ENCODE measurements around the gene PPP1R10. TPM values are rescaled to one million over a fixed set of nuclear protein-coding genes. Genes with fewer than 3 reads are reported as not detected.

Gene PPP1R10
- total and polyA plus RNA-seq, 2 of the 13 experiments (the other 11 are each of a cell fraction or from before 2014, with no cell fraction given) = 26.3 to 38.4 TPM

- 0 out of 2 replicates have a peak, but pooled peaks have one; percentile 34 for TF ChIP-seq ATF3 (CRISPR knock-in tag; IDR thresholded peaks at IDR 0.05)
- TF ChIP-seq ATF7 (IDR thresholded peaks at IDR 0.05) = no peak
- TF ChIP-seq ATF7 (CRISPR knock-in tag; IDR thresholded peaks at IDR 0.05) = no peak
- peak; percentile 59 for TF ChIP-seq RAD21 (CRISPR knock-in tag; IDR thresholded peaks at IDR 0.05)
- TF ChIP-seq DNMT3B (CRISPR knock-in tag; conservative IDR thresholded peaks at IDR 0.05) = no peak
- no peak for TF ChIP-seq NFYC (CRISPR knock-in tag; IDR thresholded peaks at IDR 0.05)
- peak; percentile 83 for TF ChIP-seq BCL6 (CRISPR knock-in tag; IDR thresholded peaks at IDR 0.05)
- TF ChIP-seq ZNF660 (CRISPR knock-in tag; IDR thresholded peaks at IDR 0.05; ENCODE audit: borderline replicate concordance, low read depth) = 0 out of 2 replicates have a peak, but pooled peaks have one; percentile 22
- TF ChIP-seq GTF3A (CRISPR knock-in tag; conservative IDR thresholded peaks at IDR 0.05) = no peak; the same call in 1 of the 2 replicates
- TF ChIP-seq REL (CRISPR knock-in tag; conservative IDR thresholded peaks at IDR 0.05) = no peak
- TF ChIP-seq HDAC2 (CRISPR knock-in tag; IDR thresholded peaks at IDR 0.05) = peak; percentile 81
- no peak; the same call in 1 of the 2 replicates for TF ChIP-seq ZNF513 (CRISPR knock-in tag; conservative IDR thresholded peaks at IDR 0.05)
- no peak for TF ChIP-seq IKZF1 (IDR thresholded peaks at IDR 0.05)
- TF ChIP-seq ZNF101 (CRISPR knock-in tag; IDR thresholded peaks at IDR 0.05; ENCODE audit: borderline replicate concordance, low read depth) = no peak
- no peak for TF ChIP-seq ZUFSP (CRISPR knock-in tag; IDR thresholded peaks at IDR 0.05; ENCODE audit: borderline replicate concordance)
- TF ChIP-seq CEBPG (CRISPR knock-in tag; IDR thresholded peaks at IDR 0.05) = no peak; the same call in 1 of the 2 replicates
- TF ChIP-seq CREM (IDR thresholded peaks at IDR 0.05) = no peak
- peak; percentile 43; the same call in 1 of the 2 replicates for TF ChIP-seq CREM (CRISPR knock-in tag; IDR thresholded peaks at IDR 0.05)
- TF ChIP-seq EED (CRISPR knock-in tag; IDR thresholded peaks at IDR 0.05) = peak; percentile 99
- 0 out of 2 replicates have a peak, but pooled peaks have one; percentile 35 for TF ChIP-seq KLF15 (CRISPR knock-in tag; IDR thresholded peaks at IDR 0.05; ENCODE audit: borderline replicate concordance)
- no peak for TF ChIP-seq KLF11 (CRISPR knock-in tag; IDR thresholded peaks at IDR 0.05)
- TF ChIP-seq FOXO4 (CRISPR knock-in tag; conservative IDR thresholded peaks at IDR 0.05) = peak; percentile 99
- TF ChIP-seq IRF1 (CRISPR knock-in tag; IDR thresholded peaks at IDR 0.05; ENCODE audit: low read depth) = 0 out of 2 replicates have a peak, but pooled peaks have one; percentile 70
- TF ChIP-seq TAF1 (CRISPR knock-in tag; IDR thresholded peaks at IDR 0.05) = peak; percentile 84
These were observed 30.4 kb upstream of the PPP1R10 start (continued) for GRCh38 chr6:30647242-30648116.
